ENCODE measurements around the gene UQCC2. TPM values are rescaled to one million over a fixed set of nuclear protein-coding genes. Genes with fewer than 3 reads are reported as not detected.

The UQCC2 gene
- total and polyA plus RNA-seq, 2 of the 8 experiments (the other 6 are each of a cell fraction or from before 2014, with no cell fraction given): 52.1 to 104 TPM

GRCh38 chr6:33722103-33722623 is 10.7 kb upstream of the UQCC2 start:
- Histone ChIP-seq H2AK5ac (ENCODE audit: low read depth, low read length) (no peak overlapping the region), H4K91ac (replicated peaks; ENCODE audit: insufficient read length, low read length) (no peak overlapping the region), H3K4ac (replicated peaks; ENCODE audit: insufficient read length, low read depth, low read length) (no peak overlapping the region), H3K27ac (ENCODE audit: low read depth, low read length) (no peak overlapping the region), H2BK20ac (ENCODE audit: low read length) (no peak overlapping the region), H2BK120ac (replicated peaks; ENCODE audit: low read depth, low read length) (no peak overlapping the region), H3K4me2 (ENCODE audit: insufficient read depth in 1 of 2, low read depth in 2 of 2, low read length in 2 of 2) (no peak overlapping the region), H3K9me3 (ENCODE audit: insufficient read depth in 2 of 2, low read depth in 1 of 2, low read length in 1 of 2) (no peaks in the 10 kb centered on the region), H3K56ac (replicated peaks; ENCODE audit: insufficient read length, low read depth, low read length) (no peak overlapping the region), H2AFZ (ENCODE audit: low read length) (no peak overlapping the region), H3K79me2 (ENCODE audit: control insufficient read depth in 1 of 2, insufficient read depth in 2 of 2, low read length in 2 of 2) (no peaks in the 10 kb centered on the region), H3K14ac (ENCODE audit: insufficient read length) (no peak overlapping the region), H4K5ac (ENCODE audit: insufficient read length, low read depth, low read length) (no peak overlapping the region), H4K20me1 (replicated peaks in 1 of 2; ENCODE audit: control insufficient read depth in 1 of 2, insufficient read depth in 2 of 2, low read length in 2 of 2) (no peaks in the 10 kb centered on the region), H3K4me3 (ENCODE audit: extremely low read depth in 1 of 4, insufficient read depth in 2 of 4, low read depth in 3 of 4, low read length in 4 of 4) (no peak overlapping the region), H3K23ac (ENCODE audit: insufficient read length) (no peak overlapping the region), H3K27me3 (replicated peaks in 1 of 4; ENCODE audit: control insufficient read depth in 3 of 4, extremely low read depth in 1 of 4, insufficient read depth in 3 of 4, low read length in 3 of 4) (no peaks in the 10 kb centered on the region), H3K36me3 (ENCODE audit: control insufficient read depth in 2 of 4, insufficient read depth in 4 of 4, low read length in 3 of 4) (no peaks in the 10 kb centered on the region), H4K8ac (ENCODE audit: extremely low read depth, insufficient read depth, low read length) (no peak overlapping the region), H2BK5ac (ENCODE audit: low read depth, low read length) (no peak overlapping the region), H3K4me1 (replicated peaks in 1 of 4; ENCODE audit: control insufficient read depth in 3 of 4, insufficient read depth in 4 of 4, low read length in 3 of 4) (peaks cover 2 to 8% (median 4%) of the 10 kb centered on the region in 4 experiments; a peak in 6 of 7 replicates), H3K18ac (ENCODE audit: extremely low read depth, low read length) (no peak overlapping the region), H3K79me1 (ENCODE audit: low read depth, low read length) (no peaks in the 10 kb centered on the region), H3K23me2 (ENCODE audit: low read depth, low read length) (no peaks in the 10 kb centered on the region), H2BK15ac (ENCODE audit: low read length) (no peak overlapping the region), H2BK12ac (ENCODE audit: low read depth, low read length) (no peak overlapping the region), H3K9ac (replicated peaks in 1 of 4; ENCODE audit: extremely low read depth in 1 of 4, low read depth in 3 of 4, low read length in 3 of 4) (no peak overlapping the region)
- FAIRE-seq: no peak
- 93% methylated on average over 5 of the region's 5 CpGs; no CpG with 5 or more reads in 1 of the 2 experiments for WGBS, 2 experiments (ENCODE audit: extremely low coverage in 1 of 2, insufficient coverage in 1 of 2, insufficient read length in 1 of 2, insufficient replicate concordance in 2 of 2, low coverage in 1 of 2, low lambda C conversion rate in 2 of 2, missing lambda C conversion rate in 1 of 2)
- ChIA-PET CTCF (ENCODE audit: partially characterized antibody) (interaction anchor here (0.7 to 3.5 kb wide), 10 partner anchors 10 to 333 kb away, joined by 3 to 14 read pairs (median 4); partner anchors contain the start of gene UQCC2), POLR2A (ENCODE audit: partially characterized antibody) (interaction anchor here (2.8 kb wide), 1 partner anchor 11 kb away, joined by 15 read pairs; the partner anchor contains the start of gene UQCC2)
- DNase-seq (ENCODE audit: low read depth in 1 of 2, low spot score in 2 of 2): no peak
- TF ChIP-seq SRF (IDR thresholded peaks at IDR 0.05; ENCODE audit: low read depth, low read length) (no peak), MAX (IDR thresholded peaks at IDR 0.05) (no peak), SAP30 (IDR thresholded peaks at IDR 0.05; ENCODE audit: insufficient read depth, insufficient replicate concordance, low read length) (no peak), CHD1 (IDR thresholded peaks at IDR 0.05; ENCODE audit: low read depth, low read length) (no peak), TAF1 (IDR thresholded peaks at IDR 0.05; ENCODE audit: low read depth, low read length) (no peak), FOSL1 (IDR thresholded peaks at IDR 0.05; ENCODE audit: insufficient read depth, low read depth, low read length) (no peak), SIN3A (conservative IDR thresholded peaks at IDR 0.05 in 1 of 2, IDR thresholded peaks at IDR 0.05 in 1 of 2; ENCODE audit: low read depth in 1 of 2, low read length in 2 of 2) (no peak), USF2 (IDR thresholded peaks at IDR 0.05; ENCODE audit: low read length) (no peak), EZH2 (IDR thresholded peaks at IDR 0.05; ENCODE audit: low read depth, low read length, severe bottlenecking) (no peak), BACH1 (IDR thresholded peaks at IDR 0.05; ENCODE audit: low read length) (no peak), KDM1A (IDR thresholded peaks at IDR 0.05; ENCODE audit: borderline replicate concordance, low read length) (no peak), JUND (IDR thresholded peaks at IDR 0.05; ENCODE audit: low read length) (no peak)
